GM12872 (cell line): ENCODE results near the gene NRXN3.

Source experiments
- TF ChIP-seq, protein P1 (sequence below): IDR thresholded peaks from 3 replicates; pipeline ENCODE4 v1.5.1; 2011; ENCODE audit warnings: low read depth, mild to moderate bottlenecking, low read length, moderate library complexity; ENCODE audit not compliant: insufficient read depth

The NRXN3 gene

DNA sequence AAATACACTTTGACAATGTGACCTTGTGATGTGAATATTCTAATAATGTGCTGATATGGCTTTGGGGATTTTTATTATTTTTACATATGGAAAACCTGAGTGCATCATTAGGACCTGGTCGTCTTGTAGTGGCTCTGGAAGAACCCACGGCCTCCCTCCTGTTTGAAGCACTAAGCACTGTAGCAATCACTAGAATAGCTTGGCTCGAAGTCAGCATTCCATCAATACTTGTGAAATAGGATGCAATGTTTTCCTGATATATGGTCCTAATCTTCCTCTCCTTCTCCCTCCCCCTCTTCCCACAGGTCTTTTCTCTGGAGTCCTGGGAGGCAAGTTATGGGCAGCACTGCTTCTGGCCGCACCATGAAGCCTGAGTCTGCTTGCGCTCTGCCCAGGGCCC lies 71.9 kb downstream of the NRXN3 start:
- TF ChIP-seq, protein P1, sequence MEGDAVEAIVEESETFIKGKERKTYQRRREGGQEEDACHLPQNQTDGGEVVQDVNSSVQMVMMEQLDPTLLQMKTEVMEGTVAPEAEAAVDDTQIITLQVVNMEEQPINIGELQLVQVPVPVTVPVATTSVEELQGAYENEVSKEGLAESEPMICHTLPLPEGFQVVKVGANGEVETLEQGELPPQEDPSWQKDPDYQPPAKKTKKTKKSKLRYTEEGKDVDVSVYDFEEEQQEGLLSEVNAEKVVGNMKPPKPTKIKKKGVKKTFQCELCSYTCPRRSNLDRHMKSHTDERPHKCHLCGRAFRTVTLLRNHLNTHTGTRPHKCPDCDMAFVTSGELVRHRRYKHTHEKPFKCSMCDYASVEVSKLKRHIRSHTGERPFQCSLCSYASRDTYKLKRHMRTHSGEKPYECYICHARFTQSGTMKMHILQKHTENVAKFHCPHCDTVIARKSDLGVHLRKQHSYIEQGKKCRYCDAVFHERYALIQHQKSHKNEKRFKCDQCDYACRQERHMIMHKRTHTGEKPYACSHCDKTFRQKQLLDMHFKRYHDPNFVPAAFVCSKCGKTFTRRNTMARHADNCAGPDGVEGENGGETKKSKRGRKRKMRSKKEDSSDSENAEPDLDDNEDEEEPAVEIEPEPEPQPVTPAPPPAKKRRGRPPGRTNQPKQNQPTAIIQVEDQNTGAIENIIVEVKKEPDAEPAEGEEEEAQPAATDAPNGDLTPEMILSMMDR, result no peak

- TF ChIP-seq, protein P1, result no peak
These were observed 73.0 kb downstream of the NRXN3 start for GRCh38 chr14:78243187-78243586.

DNA sequence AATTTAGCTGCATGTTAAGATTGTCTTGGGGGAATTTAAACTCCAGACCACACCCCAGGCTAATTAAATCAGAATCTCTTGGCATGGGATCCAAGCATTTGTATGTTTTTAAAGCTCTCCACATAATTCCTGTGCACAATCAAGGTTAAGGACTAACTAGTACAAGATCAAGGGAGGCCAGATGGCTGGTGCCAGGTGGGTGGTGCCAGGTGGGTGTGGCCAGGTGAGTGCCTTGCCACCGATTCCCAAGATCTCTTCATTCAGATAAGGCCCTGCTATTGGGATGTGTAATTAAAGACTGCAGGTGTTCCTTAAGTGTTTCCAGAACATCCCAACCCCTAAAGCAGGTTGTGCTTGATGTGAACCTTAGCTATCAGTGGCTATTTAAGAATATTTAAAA lies 75.1 kb downstream of the NRXN3 start:
- TF ChIP-seq, protein P1, result no peak

- TF ChIP-seq, protein P1, result no peak
These were observed 78.4 kb downstream of the NRXN3 start for GRCh38 chr14:78248501-78249090.

- TF ChIP-seq, protein P1, result no peak
These were observed 81.1 kb downstream of the NRXN3 start for GRCh38 chr14:78251308-78251707.

DNA sequence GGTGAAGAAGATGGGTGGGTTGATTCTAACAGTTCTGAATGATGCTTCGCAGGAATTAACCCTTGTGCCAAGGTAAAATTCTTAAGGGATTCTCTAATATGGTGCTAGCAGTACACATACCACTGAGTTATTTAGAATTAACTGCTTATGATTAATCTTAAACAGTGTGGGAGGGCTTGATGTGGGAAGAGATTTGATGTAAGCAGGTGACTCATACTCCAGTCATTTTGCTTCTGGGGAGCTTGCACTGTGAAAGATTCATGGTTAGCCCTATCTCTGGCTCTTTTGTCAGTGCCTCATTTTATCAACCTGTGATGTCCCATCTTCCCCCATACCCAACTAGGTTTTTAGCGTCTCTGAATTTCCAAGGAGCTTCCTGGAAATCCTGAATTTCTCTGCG lies 83.8 kb downstream of the NRXN3 start:
- TF ChIP-seq, protein P1, result no peak

GRCh38 chr14:78254911-78255461 lies 84.8 kb downstream of the NRXN3 start:
- TF ChIP-seq, protein P1, result no peak
